ENCODE data around the gene PITPNC1.

DNA sequence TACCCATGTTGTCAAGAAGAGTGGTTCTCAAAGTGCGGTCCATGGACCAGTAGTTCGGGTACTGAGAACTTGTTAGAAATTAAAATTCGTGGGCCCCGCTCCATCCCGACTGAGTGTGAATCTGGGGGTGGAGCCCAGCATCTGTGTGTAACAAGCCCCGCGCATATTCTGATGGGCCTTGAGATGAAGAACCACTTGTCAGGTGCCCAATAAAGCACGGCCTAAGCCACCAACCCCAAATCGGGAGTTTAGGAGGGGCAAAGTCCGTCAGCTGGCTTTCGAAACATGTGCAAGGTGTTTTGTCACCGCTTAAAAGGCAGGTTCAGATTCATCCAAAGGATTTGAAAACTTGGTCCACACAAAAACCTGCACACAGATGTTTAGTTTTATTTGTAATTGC, 40.2 kb upstream of the PITPNC1 start:
- TF ChIP-seq CTCF (IDR thresholded peaks at IDR 0.05; ENCODE audit: poor library complexity, severe bottlenecking) = no peak
- TF ChIP-seq EZH2 (IDR thresholded peaks at IDR 0.05; ENCODE audit: borderline replicate concordance, insufficient read depth, low read length, poor library complexity, severe bottlenecking) = no peak
- no peak for TF ChIP-seq RAD21 (conservative IDR thresholded peaks at IDR 0.05)
- no peak for TF ChIP-seq POLR2AphosphoS5 (IDR thresholded peaks at IDR 0.05)

Data from neural cell (in vitro differentiated cells).